H1 (cell line): ENCODE data around the gene SMARCC1. TPM values are rescaled to one million over a fixed set of nuclear protein-coding genes. Genes with fewer than 3 reads are reported as not detected.
A peak's percentile ranks its signal among the peaks of the same experiment; 100 is the strongest.

Source experiments
- CTCF ChIA-PET: fragments of 300-600 bp; sonication (Branson Sonifier 250); formaldehyde crosslinking; loops from one replicate; lab custom pipeline; 2021; ENCODE audit not compliant: partially characterized antibody; lab: Charles Lee
- POLR2A ChIA-PET: fragments of 300-600 bp; sonication (Branson Sonifier 250); formaldehyde crosslinking; loops from one replicate; lab custom pipeline; 2021; ENCODE audit warnings: inconsistent platforms; ENCODE audit not compliant: partially characterized antibody; lab: Charles Lee
- DNase-seq, 2 experiments: peaks; one replicate each; pipeline versions ENCODE4 v3.0.0 to v3.0.0-alpha.2; 2010 to 2022; ENCODE audit warnings: low spot score in 2 of 2, low read depth in 1 of 2, mixed read lengths in 1 of 2
- FAIRE-seq: peaks from 2 replicates; lab custom pipeline; 2011; peaks lifted over from hg19 to GRCh38; lab: Jason Lieb, UNC
- H2AFZ ChIP-seq: 2 replicates; pipeline ENCODE4 v1.8.1; 2012; ENCODE audit warnings: low read length, inconsistent platforms
- H2AK5ac ChIP-seq: 2 replicates; pipeline ENCODE4 v1.6.1; 2013; ENCODE audit warnings: low read depth, low read length
- H2BK120ac ChIP-seq: replicated peaks from 2 replicates; pipeline ENCODE3; 2013; ENCODE audit warnings: low read depth, low read length, inconsistent platforms
- H2BK12ac ChIP-seq: 2 replicates; pipeline ENCODE4 v1.6.1; 2013; ENCODE audit warnings: low read depth, low read length
- H2BK15ac ChIP-seq: 2 replicates; pipeline ENCODE4 v1.6.1; 2013; ENCODE audit warnings: low read length
- H2BK20ac ChIP-seq: 2 replicates; pipeline ENCODE4 v1.6.1; 2013; ENCODE audit warnings: low read length
- H2BK5ac ChIP-seq: 2 replicates; pipeline ENCODE4 v1.6.1; 2013; ENCODE audit warnings: low read depth, low read length
- H3K14ac ChIP-seq: 2 replicates; pipeline ENCODE4 v1.6.1; 2013; ENCODE audit warnings: inconsistent platforms; ENCODE audit not compliant: insufficient read length
- H3K18ac ChIP-seq: 2 replicates; pipeline ENCODE4 v1.6.1; 2013; ENCODE audit warnings: low read length; ENCODE audit errors: extremely low read depth
- H3K23ac ChIP-seq: 2 replicates; pipeline ENCODE4 v1.6.1; 2013; ENCODE audit warnings: inconsistent platforms; ENCODE audit not compliant: insufficient read length
- H3K23me2 ChIP-seq: 2 replicates; pipeline ENCODE4 v1.6.1; 2013; ENCODE audit warnings: low read depth, low read length
- H3K27ac ChIP-seq: 2 replicates; pipeline ENCODE4 v1.6.1; 2011; ENCODE audit warnings: low read depth, low read length, inconsistent platforms
- H3K27me3 ChIP-seq, 4 experiments: replicated peaks in 1 of 4; 1 replicate in 1 of 4; 2 replicates in 3 of 4; pipeline versions ENCODE4 v1.6.1 to v1.8.1; 2011 to 2013; ENCODE audit warnings: low read length in 3 of 4, mild to moderate bottlenecking in 3 of 4, inconsistent platforms in 2 of 4, mixed read lengths in 2 of 4, moderate library complexity in 1 of 4; ENCODE audit not compliant: control insufficient read depth in 3 of 4, insufficient read depth in 3 of 4; ENCODE audit errors: extremely low read depth in 1 of 4
- H3K36me3 ChIP-seq, 4 experiments: 2 replicates each; pipeline versions ENCODE4 v1.6.1 to v1.8.1; 2011 to 2013; ENCODE audit warnings: mild to moderate bottlenecking in 4 of 4, low read length in 3 of 4, moderate library complexity in 2 of 4, control low read depth in 1 of 4, inconsistent platforms in 1 of 4; ENCODE audit not compliant: insufficient read depth in 4 of 4, control insufficient read depth in 2 of 4
- H3K4ac ChIP-seq: replicated peaks from 2 replicates; pipeline ENCODE3; 2013; ENCODE audit warnings: low read length, low read depth, mixed read lengths, inconsistent platforms; ENCODE audit not compliant: insufficient read length
- H3K4me1 ChIP-seq, 4 experiments: replicated peaks in 1 of 4; 1 replicate in 1 of 4; 2 replicates in 3 of 4; pipeline versions ENCODE4 v1.6.1 to v1.8.1; 2011 to 2013; ENCODE audit warnings: low read length in 3 of 4, inconsistent platforms in 2 of 4, mixed read lengths in 1 of 4; ENCODE audit not compliant: insufficient read depth in 4 of 4, control insufficient read depth in 3 of 4
- H3K4me2 ChIP-seq, 2 experiments: 2 replicates each; pipeline versions ENCODE4 v1.6.1 to v1.8.1; 2011 to 2013; ENCODE audit warnings: low read depth in 2 of 2, low read length in 2 of 2, control low read depth in 1 of 2, inconsistent platforms in 1 of 2, mild to moderate bottlenecking in 1 of 2; ENCODE audit not compliant: insufficient read depth in 1 of 2
- H3K4me3 ChIP-seq, 4 experiments: fragments of 200-600, 300-600 bp in 1 of 4; sonication (generic), shearing (Covaris generic), sonication (Bioruptor Twin) in 1 of 4; 2 replicates each; pipeline versions ENCODE4 v1.5.1 to v1.8.1; 2011 to 2016; ENCODE audit warnings: low read length in 4 of 4, low read depth in 3 of 4, control low read depth in 2 of 4, inconsistent platforms in 2 of 4, mild to moderate bottlenecking in 2 of 4, mixed read lengths in 1 of 4, moderate library complexity in 1 of 4; ENCODE audit not compliant: insufficient read depth in 2 of 4; ENCODE audit errors: extremely low read depth in 1 of 4
- H3K56ac ChIP-seq: replicated peaks from 2 replicates; pipeline ENCODE3; 2013; ENCODE audit warnings: low read depth, mild to moderate bottlenecking, mixed read lengths, low read length, inconsistent platforms; ENCODE audit not compliant: insufficient read length
- H3K79me1 ChIP-seq: 2 replicates; pipeline ENCODE4 v1.6.1; 2013; ENCODE audit warnings: low read depth, low read length, control low read depth
- H3K79me2 ChIP-seq, 2 experiments: 2 replicates each; pipeline versions ENCODE4 v1.6.1 to v1.8.1; 2012 to 2013; ENCODE audit warnings: low read length in 2 of 2, mild to moderate bottlenecking in 2 of 2, inconsistent platforms in 1 of 2; ENCODE audit not compliant: insufficient read depth in 2 of 2, control insufficient read depth in 1 of 2
- H3K9ac ChIP-seq, 4 experiments: replicated peaks in 1 of 4; 1 replicate in 1 of 4; 2 replicates in 3 of 4; pipeline versions ENCODE4 v1.6.1 to v1.8.1; 2011 to 2013; ENCODE audit warnings: low read depth in 3 of 4, low read length in 3 of 4, control low read depth in 2 of 4, mild to moderate bottlenecking in 2 of 4, moderate library complexity in 2 of 4, inconsistent platforms in 1 of 4; ENCODE audit errors: extremely low read depth in 1 of 4
- H3K9me3 ChIP-seq, 2 experiments: 2 replicates each; pipeline versions ENCODE4 v1.6.1 to v1.8.1; 2012 to 2013; ENCODE audit warnings: mild to moderate bottlenecking in 2 of 2, moderate library complexity in 2 of 2, control low read depth in 1 of 2, inconsistent platforms in 1 of 2, low read depth in 1 of 2, low read length in 1 of 2, mixed read lengths in 1 of 2; ENCODE audit not compliant: insufficient read depth in 2 of 2
- H4K20me1 ChIP-seq, 2 experiments: replicated peaks in 1 of 2; 2 replicates each; pipeline versions ENCODE3 to v1.8.1; 2011 to 2013; ENCODE audit warnings: inconsistent platforms in 2 of 2, low read length in 2 of 2, mild to moderate bottlenecking in 1 of 2; ENCODE audit not compliant: insufficient read depth in 2 of 2, control insufficient read depth in 1 of 2
- H4K5ac ChIP-seq: 2 replicates; pipeline ENCODE4 v1.6.1; 2013; ENCODE audit warnings: low read length, low read depth, mixed read lengths, inconsistent platforms; ENCODE audit not compliant: insufficient read length
- H4K8ac ChIP-seq: 2 replicates; pipeline ENCODE4 v1.8.0; 2013; ENCODE audit warnings: mild to moderate bottlenecking, moderate library complexity, low read length, inconsistent platforms; ENCODE audit not compliant: insufficient read depth; ENCODE audit errors: extremely low read depth
- H4K91ac ChIP-seq: replicated peaks from 2 replicates; pipeline ENCODE3; 2013; ENCODE audit warnings: low read length, mixed read lengths, inconsistent platforms; ENCODE audit not compliant: insufficient read length
- GTF2F1 ChIP-seq: IDR thresholded peaks from 2 replicates; pipeline ENCODE4 v1.6.1; 2012; ENCODE audit warnings: low read depth, low read length, improper control_type of control experiment, borderline replicate concordance
- HDAC2 ChIP-seq, 2 experiments: fragments of 300-600 bp in 1 of 2; sonication (generic) in 1 of 2; IDR thresholded peaks; 2 replicates each; pipeline ENCODE4 v1.6.1; 2011 to 2012; ENCODE audit warnings: low read depth in 2 of 2, low read length in 2 of 2, mild to moderate bottlenecking in 2 of 2, moderate library complexity in 2 of 2, borderline replicate concordance in 1 of 2, inconsistent platforms in 1 of 2
- JUND ChIP-seq: IDR thresholded peaks from 2 replicates; pipeline ENCODE4 v1.6.1; 2011; ENCODE audit warnings: mild to moderate bottlenecking, improper control_type of control experiment, low read length
- SIN3A ChIP-seq, 2 experiments: IDR thresholded peaks in 1 of 2; conservative IDR thresholded peaks in 1 of 2; 2 replicates each; pipeline ENCODE4 v1.6.1; 2011 to 2012; ENCODE audit warnings: low read length in 2 of 2, improper control_type of control experiment in 1 of 2, low read depth in 1 of 2, mild to moderate bottlenecking in 1 of 2
- SP1 ChIP-seq: IDR thresholded peaks from 2 replicates; pipeline ENCODE4 v1.6.1; 2011; ENCODE audit warnings: low read depth, low read length
- SP2 ChIP-seq: IDR thresholded peaks from 2 replicates; pipeline ENCODE4 v1.6.1; 2012; ENCODE audit warnings: mild to moderate bottlenecking, low read length, inconsistent platforms
- TEAD4 ChIP-seq: IDR thresholded peaks from 2 replicates; pipeline ENCODE4 v1.6.1; 2012; ENCODE audit warnings: low read depth, low read length, inconsistent platforms, mixed read lengths
- ZNF274 ChIP-seq: IDR thresholded peaks from 2 replicates; pipeline ENCODE4 v1.7.0; 2012; ENCODE audit warnings: low read length, borderline replicate concordance; ENCODE audit errors: extremely low read depth
- WGBS, 2 experiments: shearing (Covaris generic) in 1 of 2; methylation state at CpG; one replicate each; pipeline versions ENCODE4 v1.1.6 to v1.1.7; 2013 to 2015; ENCODE audit warnings: low lambda C conversion rate in 2 of 2, mixed read lengths in 2 of 2, inconsistent platforms in 1 of 2, low coverage in 1 of 2, missing lambda C conversion rate in 1 of 2; ENCODE audit not compliant: insufficient replicate concordance in 2 of 2, insufficient coverage in 1 of 2, insufficient read length in 1 of 2; ENCODE audit errors: extremely low coverage in 1 of 2, missing lambda C conversion rate in 1 of 2; 5-methylcytosine and 5-hydroxymethylcytosine counted together
- polyA plus RNA-seq, 7 experiments: library from polyadenylated mRNA; depleted of rRNA in 3 of 7; stranded (reverse) in 5 of 7; unstranded in 2 of 7; fragments of >200 nt in 5 of 7; fragments of 200-250 nt in 2 of 7; gene quantifications; 1 replicate in 5 of 7; 2 replicates in 1 of 7; 4 replicates in 1 of 7; pipeline versions ENCODE4 v1.2.1 to v1.2.3, GENCODE V29; 2011 to 2013; ENCODE audit warnings: missing spikeins in 2 of 7, mixed read lengths in 2 of 7
- total RNA-seq: library from RNA; stranded (reverse); fragmentation: NEBNext Ultra II Directional; extraction: Animal tissue kit (Norgen Biotek cat#: 25700); gene quantifications from 2 replicates; pipeline ENCODE4 v1.2.1, GENCODE V29; 2021

The SMARCC1 gene
- total and polyA plus RNA-seq, 2 of the 8 experiments (the other 6 are each of a cell fraction or from before 2014, with no cell fraction given) = 64.1 to 335 TPM

DNA sequence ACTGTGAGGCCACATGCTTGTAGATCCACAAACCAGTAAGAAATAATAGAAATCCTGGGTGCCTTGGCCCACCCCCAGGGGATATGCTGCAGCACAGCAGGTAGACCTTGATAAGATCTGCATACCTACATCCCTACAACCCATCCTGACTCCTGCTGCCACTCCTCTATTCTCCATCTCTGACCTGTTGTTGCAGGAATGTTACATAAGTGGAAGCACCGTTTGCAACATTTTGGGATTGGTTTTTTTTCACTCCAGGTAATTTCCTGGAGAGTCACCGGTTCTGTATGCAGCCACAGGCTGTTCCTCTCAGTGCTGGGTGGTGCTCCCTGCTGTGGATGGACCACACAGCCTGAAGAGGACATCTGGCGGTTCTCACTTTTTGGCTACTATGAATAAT lies 186.9 kb downstream of the SMARCC1 start:
- Histone ChIP-seq H2BK12ac (no peak overlapping the region), H3K23me2 (no peaks in the 10 kb centered on the region), H3K27ac (no peak overlapping the region), H3K9ac (no peak overlapping the region), H3K79me2 (peaks cover 0 to 3% of the 10 kb centered on the region in 2 experiments; a peak in 1 of 4 replicates), H2BK20ac (no peak overlapping the region), H2AK5ac (no peak overlapping the region), H3K56ac (no peak overlapping the region), H3K36me3 (peaks cover 10 to 52% (median 30%) of the 10 kb centered on the region in 4 experiments), H4K5ac (no peak overlapping the region), H3K27me3 (no peaks in the 10 kb centered on the region), H3K9me3 (no peaks in the 10 kb centered on the region), H3K4me3 (no peak overlapping the region), H4K20me1 (peaks cover 0 to 3% of the 10 kb centered on the region in 2 experiments), H2BK15ac (no peak overlapping the region), H3K4ac (no peak overlapping the region), H2BK120ac (no peak overlapping the region), H3K4me2 (no peak overlapping the region), H3K79me1 (no peaks in the 10 kb centered on the region; the same call in 1 of the 2 replicates), H2BK5ac (peak overlapping the region; percentile 30; the same call in 1 of the 2 replicates), H3K18ac (no peak overlapping the region), H4K91ac (no peak overlapping the region), H3K14ac (no peak overlapping the region), H4K8ac (no peak overlapping the region), H2AFZ (no peak overlapping the region), H3K4me1 (peaks cover 0 to 3% (median under 1%) of the 10 kb centered on the region in 4 experiments; a peak in 2 of 7 replicates), H3K23ac (no peak overlapping the region)
- FAIRE-seq (peak; percentile 39), DNase-seq (peak in 1 of 2 experiments; percentile 63)
- ChIA-PET CTCF (interaction anchor here (1.5 to 1.6 kb wide), 2 partner anchors 72 kb away, joined by 6 to 10 read pairs; no protein-coding TSS in a partner anchor), POLR2A (no interaction called here)
- WGBS, 2 experiments = 61% methylated on average over 3 of the region's 3 CpGs; no CpG with 5 or more reads in 1 of the 2 experiments
- no peak for TF ChIP-seq HDAC2 (IDR thresholded peaks at IDR 0.05; ENCODE audit: borderline replicate concordance in 1 of 2, low read depth in 2 of 2, low read length in 2 of 2)
- TF ChIP-seq SIN3A (conservative IDR thresholded peaks at IDR 0.05 in 1 of 2, IDR thresholded peaks at IDR 0.05 in 1 of 2; ENCODE audit: low read depth in 1 of 2, low read length in 2 of 2) = no peak
- TF ChIP-seq GTF2F1 = no peak
- no peak for TF ChIP-seq ZNF274
- TF ChIP-seq SP1 = no peak
- peak; percentile 44; the same call in 1 of the 2 replicates for TF ChIP-seq TEAD4
- TF ChIP-seq JUND = no peak
- TF ChIP-seq SP2 = no peak
